ENCODE measurements around the gene HOXB13.

DNA sequence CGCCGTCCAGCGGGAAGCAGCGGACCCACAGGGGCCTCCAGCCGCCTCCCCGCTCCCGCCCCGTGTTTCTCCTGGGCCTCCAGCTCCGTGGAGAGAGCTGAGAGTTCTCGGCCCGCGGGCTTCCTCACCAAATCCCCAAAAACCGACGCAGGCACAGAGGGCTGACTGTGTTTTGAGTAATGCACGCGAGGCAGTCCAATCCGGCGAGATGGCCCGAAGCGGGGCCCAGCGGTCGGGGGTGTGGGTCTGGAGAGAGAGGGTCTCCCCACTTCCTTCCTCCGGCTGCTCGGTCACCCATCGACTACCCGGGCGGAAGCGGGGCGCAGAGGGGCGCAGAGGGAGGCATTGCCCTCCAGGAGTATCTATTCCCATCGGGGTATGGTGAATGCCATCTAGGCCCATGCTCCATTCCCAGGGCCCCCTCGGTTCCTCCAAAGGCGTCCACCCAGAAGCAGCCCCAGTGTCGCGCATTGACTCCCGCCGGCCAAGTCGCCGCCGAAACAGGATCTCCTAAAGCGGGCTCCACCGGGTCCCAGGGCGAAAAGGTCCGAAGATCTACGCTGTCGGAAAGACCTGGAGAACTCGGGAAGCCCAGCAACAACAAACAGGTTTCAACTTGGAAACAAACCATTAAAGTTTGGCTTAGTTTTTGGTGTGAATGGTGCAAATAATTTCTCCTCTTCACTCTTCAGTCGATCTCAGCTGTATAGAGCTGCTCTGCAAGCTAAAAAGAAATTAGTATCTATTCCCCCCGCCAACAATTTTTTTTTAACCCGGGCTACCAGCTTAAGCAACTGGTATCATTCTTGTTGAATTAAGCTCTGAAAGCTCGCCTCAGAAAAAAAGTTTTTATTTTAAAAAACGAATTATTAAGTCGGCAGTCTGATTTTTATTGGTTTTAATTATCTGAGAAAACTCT lies 19.2 kb upstream of the HOXB13 start:
- TF ChIP-seq EZH2 (IDR thresholded peaks at IDR 0.05; ENCODE audit: insufficient read depth, poor library complexity, severe bottlenecking): peak; percentile 79
- TF ChIP-seq EZH2phosphoT487 (IDR thresholded peaks at IDR 0.05; ENCODE audit: insufficient read depth, low read depth): peak; percentile 48; the same call in 1 of the 2 replicates
